Measurements from ENCODE around the gene MLH3.

- TF ChIP-seq CTCF (IDR thresholded peaks at IDR 0.05) (no peak), POLR2A (IDR thresholded peaks at IDR 0.05) (no peak)
These were observed 34.5 kb downstream of the MLH3 start for GRCh38 chr14:75016815-75017214.

All from ovary (tissue), 3 donors.